ENCODE results near the gene SFXN1. TPM values are rescaled to one million over a fixed set of nuclear protein-coding genes. Genes with fewer than 3 reads are reported as not detected.

Gene SFXN1
- total and polyA plus RNA-seq, 9 of the 15 experiments (the other 6 are each of a cell fraction or from before 2014, with no cell fraction given): 31.8 to 261 (median 113) TPM

- TF ChIP-seq MEF2D (tag; conservative IDR thresholded peaks at IDR 0.05; ENCODE audit: low read depth): no peak
- TF ChIP-seq NFXL1 (CRISPR knock-in tag; IDR thresholded peaks at IDR 0.05): no peak
- no peak for TF ChIP-seq POLR2G (IDR thresholded peaks at IDR 0.05; ENCODE audit: low read depth, low read length)
- TF ChIP-seq ZNF217 (CRISPR knock-in tag; IDR thresholded peaks at IDR 0.05): no peak
- TF ChIP-seq ZNF445 (CRISPR knock-in tag; IDR thresholded peaks at IDR 0.05; ENCODE audit: low read depth): no peak
- no peak for TF ChIP-seq SMAD1 (IDR thresholded peaks at IDR 0.05; ENCODE audit: low read depth, low read length, partially characterized antibody)
- TF ChIP-seq ZNF584 (CRISPR knock-in tag; IDR thresholded peaks at IDR 0.05; ENCODE audit: low read depth): no peak
- no peak for TF ChIP-seq CLOCK (CRISPR knock-in tag; IDR thresholded peaks at IDR 0.05; ENCODE audit: borderline replicate concordance)
- TF ChIP-seq NR3C1 (CRISPR knock-in tag; IDR thresholded peaks at IDR 0.05): no peak
- TF ChIP-seq ZNF23 (CRISPR knock-in tag; IDR thresholded peaks at IDR 0.05): no peak
- TF ChIP-seq ZNF696 (CRISPR knock-in tag; conservative IDR thresholded peaks at IDR 0.05): no peak
- no peak for TF ChIP-seq RBM34 (IDR thresholded peaks at IDR 0.05; ENCODE audit: borderline replicate concordance, insufficient read depth, low read length)
- TF ChIP-seq ZNF785 (CRISPR knock-in tag; IDR thresholded peaks at IDR 0.05): no peak
- no peak for TF ChIP-seq ZFP91 (CRISPR knock-in tag; IDR thresholded peaks at IDR 0.05)
- no peak for TF ChIP-seq GMEB1 (CRISPR knock-in tag; IDR thresholded peaks at IDR 0.05)
- TF ChIP-seq GTF2E2 (tag; IDR thresholded peaks at IDR 0.05): no peak
- TF ChIP-seq NELFE (IDR thresholded peaks at IDR 0.05; ENCODE audit: insufficient read depth, insufficient read length): no peak
- TF ChIP-seq ZNF282 (CRISPR knock-in tag; IDR thresholded peaks at IDR 0.05): no peak
These were observed 55.9 kb downstream of the SFXN1 start (continued) for GRCh38 chr5:175534070-175534932.

Measured in K562 (cell line).